Measurements from ENCODE around the gene SNX32.

GRCh38 chr11:65853246-65853979, 19.6 kb downstream of the SNX32 start:
- TF ChIP-seq CTCF (IDR thresholded peaks at IDR 0.05; ENCODE audit: extremely low read depth in 1 of 2, insufficient read depth in 1 of 2, low read depth in 1 of 2, low read length in 2 of 2) (no peak), POLR2A (IDR thresholded peaks at IDR 0.05; ENCODE audit: low read depth, low read length) (no peak), JUN (IDR thresholded peaks at IDR 0.05; ENCODE audit: borderline replicate concordance, insufficient read depth, insufficient read length, low read depth) (no peak), POLR2AphosphoS5 (IDR thresholded peaks at IDR 0.05; ENCODE audit: insufficient read depth, low read depth, low read length) (peak; percentile 4), EZH2 (IDR thresholded peaks at IDR 0.05; ENCODE audit: borderline replicate concordance, low read depth, low read length, severe bottlenecking) (no peak), GATA2 (IDR thresholded peaks at IDR 0.05; ENCODE audit: insufficient read depth, insufficient read length, low read depth, low read length) (no peak)

Measured in endothelial cell of umbilical vein (primary cell).